Esophagus squamous epithelium (tissue), 5 donors: ENCODE measurements around the gene PON1. TPM values are rescaled to one million over a fixed set of nuclear protein-coding genes. Genes with fewer than 3 reads are reported as not detected.

ENCODE experiments used
- DNase-seq: peaks from one replicate; lab custom pipeline; 2025; lab: John Stamatoyannopoulos, UW
- H3K27ac ChIP-seq, 4 donors: fragments of 200-600 bp; sonication (generic); one replicate each; pipeline ENCODE4 v1.5.1; 2016 to 2019; ENCODE audit warnings: mild to moderate bottlenecking in 1 of 4
- H3K27me3 ChIP-seq, 4 donors: fragments of 200-600 bp; sonication (generic); 1 replicate in 3 of 4; 2 replicates in 1 of 4; pipeline versions ENCODE4 v1.5.1 to v1.6.0; 2017 to 2021; ENCODE audit warnings: antibody characterized with exemption in 1 of 4
- H3K36me3 ChIP-seq, 3 donors: fragments of 200-600 bp; sonication (generic); one replicate each; pipeline ENCODE4 v1.5.1; 2016 to 2019
- H3K4me1 ChIP-seq, 3 donors: fragments of 200-600 bp; sonication (generic); one replicate each; pipeline ENCODE4 v1.5.1; 2017 to 2019
- H3K4me3 ChIP-seq, 4 donors: fragments of 200-600 bp; sonication (generic); 1 replicate in 3 of 4; 2 replicates in 1 of 4; pipeline ENCODE4 v1.5.1; 2016 to 2019; ENCODE audit warnings: mild to moderate bottlenecking in 2 of 4, moderate library complexity in 1 of 4
- H3K9me3 ChIP-seq, 3 donors: fragments of 200-600 bp; sonication (generic); one replicate each; pipeline ENCODE4 v1.5.1; 2016 to 2019
- CTCF ChIP-seq, 6 experiments: fragments of 450-650 bp in 4 of 6; fragments of 200-600 bp in 2 of 6; sonication (generic) in 2 of 6; IDR thresholded peaks; one replicate each; pipeline ENCODE4 v1.5.1; 2016 to 2019; ENCODE audit warnings: antibody characterized with exemption in 6 of 6, mild to moderate bottlenecking in 4 of 6, moderate library complexity in 4 of 6
- POLR2A ChIP-seq, 4 donors: fragments of 450-650 bp; IDR thresholded peaks; one replicate each; pipeline ENCODE4 v1.6.1; 2017; ENCODE audit warnings: antibody characterized with exemption in 4 of 4, mild to moderate bottlenecking in 4 of 4, moderate library complexity in 3 of 4
- WGBS, 2 donors: methylation state at CpG; one replicate each; pipeline ENCODE4 v1.1.5; 2018; 5-methylcytosine and 5-hydroxymethylcytosine counted together
- intact Hi-C: fragments of 100-400 bp; cut with DNase I; formaldehyde crosslinking; loops from one replicate; pipeline ENCODE4 v1.15.0; 2022
- small RNA-seq, 4 donors: library from RNA; depleted of rRNA; stranded (forward); fragments of <200 nt; gene quantifications; one replicate each; pipeline ENCODE3, GENCODE V24; 2016
- total RNA-seq, 4 donors: library from RNA; depleted of rRNA; stranded (reverse); fragments of >200 nt; gene quantifications; one replicate each; pipeline ENCODE4 v1.1.0, GENCODE V29; 2016
- donor health status: DM: yes; HTN: yes; CAD: no.

PON1 gene
- total RNA-seq, 4 donors from 2014 or later = not detected

- TF ChIP-seq CTCF (IDR thresholded peaks at IDR 0.05) (no peak), POLR2A (IDR thresholded peaks at IDR 0.05) (no peak)
- Histone ChIP-seq H3K4me3 (no peak overlapping the region), H3K27me3 (no peaks in the 10 kb centered on the region), H3K9me3 (no peaks in the 10 kb centered on the region), H3K36me3 (no peaks in the 10 kb centered on the region), H3K27ac (no peak overlapping the region), H3K4me1 (no peaks in the 10 kb centered on the region)
- no peak for DNase-seq
- intact Hi-C loops = no loop called here
Measured at GRCh38 chr7:95261895-95262415, 62.4 kb downstream of the PON1 start.

- no peak overlapping the region for H3K27ac ChIP-seq
- no peak for TF ChIP-seq POLR2A (IDR thresholded peaks at IDR 0.05)
- no peak for TF ChIP-seq CTCF (IDR thresholded peaks at IDR 0.05)
- H3K27me3 ChIP-seq = no peaks in the 10 kb centered on the region
- no peak overlapping the region for H3K4me3 ChIP-seq
- no peak for DNase-seq
- H3K4me1 ChIP-seq = no peaks in the 10 kb centered on the region
- no peaks in the 10 kb centered on the region for H3K36me3 ChIP-seq
- intact Hi-C loops = no loop called here
- H3K9me3 ChIP-seq = no peaks in the 10 kb centered on the region
Measured at GRCh38 chr7:95255691-95256090, 68.6 kb downstream of the PON1 start.

- DNase-seq = no peak
- Histone ChIP-seq H3K27ac (no peak overlapping the region), H3K4me3 (no peak overlapping the region), H3K4me1 (no peaks in the 10 kb centered on the region), H3K27me3 (no peaks in the 10 kb centered on the region), H3K9me3 (no peaks in the 10 kb centered on the region), H3K36me3 (no peaks in the 10 kb centered on the region)
- intact Hi-C loops = no loop called here
- 80 to 85% methylated on average over 1 of the region's 1 CpG for WGBS, 2 donors
- no peak for TF ChIP-seq POLR2A (IDR thresholded peaks at IDR 0.05)
- TF ChIP-seq CTCF (IDR thresholded peaks at IDR 0.05) = no peak
Measured at GRCh38 chr7:95253986-95254385, 70.3 kb downstream of the PON1 start.

GRCh38 chr7:95251966-95252365, 72.4 kb downstream of the PON1 start:
- intact Hi-C loops = no loop called here
- 88 to 91% methylated on average over 1 of the region's 1 CpG for WGBS, 2 donors
- Histone ChIP-seq H3K4me3 (no peak overlapping the region), H3K9me3 (no peaks in the 10 kb centered on the region), H3K27me3 (no peaks in the 10 kb centered on the region), H3K27ac (no peak overlapping the region), H3K36me3 (no peaks in the 10 kb centered on the region), H3K4me1 (no peaks in the 10 kb centered on the region)
- no peak for TF ChIP-seq POLR2A (IDR thresholded peaks at IDR 0.05)
- no peak for TF ChIP-seq CTCF (IDR thresholded peaks at IDR 0.05)
- DNase-seq = no peak

- Histone ChIP-seq H3K9me3 (no peaks in the 10 kb centered on the region), H3K27me3 (no peaks in the 10 kb centered on the region), H3K4me3 (no peak overlapping the region), H3K36me3 (no peaks in the 10 kb centered on the region), H3K4me1 (no peaks in the 10 kb centered on the region), H3K27ac (no peak overlapping the region)
- intact Hi-C loops = no loop called here
- 75 to 78% methylated on average over 6 of the region's 6 CpGs for WGBS, 2 donors
- TF ChIP-seq POLR2A (IDR thresholded peaks at IDR 0.05) = no peak
- no peak for TF ChIP-seq CTCF (IDR thresholded peaks at IDR 0.05)
- DNase-seq = no peak
Measured at GRCh38 chr7:95250571-95250970, 73.8 kb downstream of the PON1 start.

Small RNA genes lying within 50 kb of the gene (small RNA-seq; reads per million reads assigned to genes)
- gene AC004022.2 = 0 reads per million in 4 donors

Other genes with a start within 250 kb of the PON1 start
- gene PON3, start 71.8 kb upstream of the PON1 start, total RNA-seq = 1 to 10 TPM in 2 of 4 donors, under 1 TPM in 1, not detected in 1; 0.40 to 2.5 (median 1.9) TPM
- gene PON2, start 110.5 kb upstream of the PON1 start, total RNA-seq = 10 to 100 TPM; 28.0 to 70.9 (median 52.3) TPM
- gene ASB4, start 161.4 kb upstream of the PON1 start, total RNA-seq = under 1 TPM in 1 of 4 donors, not detected in 3; 0.19 TPM